Gastroesophageal sphincter (tissue), 3 donors: ENCODE results near the gene GLRA3.

Experiments used
- CTCF ChIP-seq, 4 experiments: fragments of 200-600 bp in 2 of 4; fragments of 450-650 bp in 2 of 4; sonication (generic) in 1 of 4; IDR thresholded peaks; one replicate each; pipeline ENCODE4 v1.5.1; 2017 to 2019; ENCODE audit warnings: antibody characterized with exemption in 4 of 4, mild to moderate bottlenecking in 2 of 4, moderate library complexity in 2 of 4
- POLR2A ChIP-seq, 2 donors: fragments of 450-650 bp; IDR thresholded peaks; one replicate each; pipeline ENCODE4 v1.6.1; 2017; ENCODE audit warnings: antibody characterized with exemption in 2 of 2, mild to moderate bottlenecking in 2 of 2, moderate library complexity in 1 of 2

GRCh38 chr4:174746710-174747109 is 82.3 kb downstream of the GLRA3 start:
- TF ChIP-seq CTCF (IDR thresholded peaks at IDR 0.05) (no peak), POLR2A (IDR thresholded peaks at IDR 0.05) (no peak)
